GM19239 (cell line): ENCODE data around the gene GRAMD2B.
"Not testable (repeated sequence)": the region's sequence is repeated elsewhere in the genome, so short reads cannot be mapped to it uniquely, and the experiment has no call there.

ENCODE experiments used
- DNase-seq: peaks from one replicate; pipeline ENCODE4 v3.0.0; 2011; ENCODE audit warnings: low spot score; ENCODE audit not compliant: insufficient read length
- FAIRE-seq: peaks from 2 replicates; lab custom pipeline; 2011; peaks lifted over from hg19 to GRCh38; lab: Jason Lieb, UNC

Gene GRAMD2B, protein sequence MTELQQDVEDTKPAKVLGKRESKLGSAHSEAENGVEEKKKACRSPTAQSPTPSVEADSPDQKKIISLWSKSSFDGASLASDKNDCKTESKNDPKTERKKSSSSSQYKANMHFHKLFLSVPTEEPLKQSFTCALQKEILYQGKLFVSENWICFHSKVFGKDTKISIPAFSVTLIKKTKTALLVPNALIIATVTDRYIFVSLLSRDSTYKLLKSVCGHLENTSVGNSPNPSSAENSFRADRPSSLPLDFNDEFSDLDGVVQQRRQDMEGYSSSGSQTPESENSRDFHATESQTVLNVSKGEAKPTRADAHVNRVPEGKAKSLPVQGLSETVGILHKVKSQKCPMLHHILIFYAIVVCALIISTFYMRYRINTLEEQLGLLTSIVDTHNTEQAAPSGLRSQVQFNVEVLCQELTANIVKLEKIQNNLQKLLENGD

DNA sequence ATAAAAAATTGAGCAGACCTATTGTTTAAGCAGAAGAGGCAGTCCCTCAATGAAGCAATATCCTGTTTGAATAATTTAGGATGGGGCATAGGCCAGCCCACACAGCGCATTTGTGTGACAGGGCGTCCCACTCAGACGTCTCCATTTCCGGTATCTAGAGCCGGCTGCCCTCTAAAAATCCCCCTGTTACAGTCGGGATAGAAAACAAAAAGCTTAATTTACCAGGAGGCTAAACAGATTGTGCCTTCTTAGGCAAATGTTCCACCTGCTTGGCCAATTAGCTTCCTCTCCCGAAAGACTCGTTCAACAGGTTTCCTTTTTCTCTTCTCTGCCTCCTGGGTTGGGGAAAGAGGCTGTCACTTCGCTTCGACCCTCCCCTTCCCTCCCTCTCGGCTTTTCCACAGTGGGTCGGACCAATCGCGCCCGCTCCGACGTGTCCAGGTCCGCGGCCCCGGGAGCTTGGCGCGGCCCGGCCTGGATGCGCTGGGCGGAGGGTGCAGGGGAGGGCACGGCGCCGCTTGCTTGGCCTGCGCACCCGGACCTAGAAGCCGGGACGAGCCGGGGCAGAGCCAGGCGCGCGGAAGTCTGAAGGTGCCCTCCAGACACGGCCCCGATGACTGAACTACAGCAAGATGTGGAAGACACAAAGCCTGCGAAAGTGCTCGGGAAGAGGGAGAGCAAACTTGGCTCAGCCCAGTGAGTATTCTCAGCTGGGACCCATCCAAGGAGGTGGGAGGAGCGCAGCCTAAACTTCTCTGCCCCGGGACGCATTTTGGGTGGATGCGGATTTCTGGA lies at the start of gene GRAMD2B:
GRAMD2B (plus strand) TSS at position 416 of the 795 bp plus-strand sequence; CDS start at position 614, 198 bp downstream.
- FAIRE-seq (peak; percentile 95), DNase-seq (peak; percentile 31)

DNA sequence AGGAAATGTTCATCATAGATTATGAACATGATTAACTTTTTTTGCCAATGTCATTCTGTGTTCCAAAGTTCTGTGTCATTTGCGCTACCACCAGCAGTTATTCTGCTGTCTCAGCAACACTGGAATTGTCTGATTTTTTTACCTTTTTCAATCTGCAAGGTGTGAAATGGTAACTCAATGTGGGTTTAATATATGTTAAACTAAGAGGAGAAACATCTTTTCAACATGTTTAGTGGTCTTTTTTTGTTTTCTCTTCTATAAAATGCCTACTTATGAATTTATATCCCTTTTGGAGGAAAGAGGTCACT lies 49.1 kb upstream of the GRAMD2B start:
- FAIRE-seq (no peak), DNase-seq (no peak)

DNA sequence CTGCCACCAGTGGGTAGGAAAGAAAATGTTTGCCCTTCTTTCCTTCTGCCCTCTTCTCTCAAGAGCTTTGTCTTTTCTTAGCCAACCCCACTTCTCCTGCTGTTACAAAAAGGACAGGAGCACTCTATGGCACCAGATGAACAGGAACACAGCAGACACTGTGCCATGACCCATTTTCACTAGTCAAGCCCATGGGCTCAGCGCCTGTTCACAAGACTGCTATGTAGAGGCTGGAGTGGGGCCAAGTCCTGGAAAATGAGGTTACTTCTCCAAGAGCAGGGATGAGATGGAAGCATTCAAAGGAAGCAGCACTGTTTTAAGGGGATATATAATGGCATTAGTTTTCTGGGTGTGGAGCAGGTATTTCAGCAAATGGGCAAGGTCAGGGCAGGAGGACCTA lies 46.8 kb upstream of the GRAMD2B start:
- DNase-seq (no peak), FAIRE-seq (no peak)

DNA sequence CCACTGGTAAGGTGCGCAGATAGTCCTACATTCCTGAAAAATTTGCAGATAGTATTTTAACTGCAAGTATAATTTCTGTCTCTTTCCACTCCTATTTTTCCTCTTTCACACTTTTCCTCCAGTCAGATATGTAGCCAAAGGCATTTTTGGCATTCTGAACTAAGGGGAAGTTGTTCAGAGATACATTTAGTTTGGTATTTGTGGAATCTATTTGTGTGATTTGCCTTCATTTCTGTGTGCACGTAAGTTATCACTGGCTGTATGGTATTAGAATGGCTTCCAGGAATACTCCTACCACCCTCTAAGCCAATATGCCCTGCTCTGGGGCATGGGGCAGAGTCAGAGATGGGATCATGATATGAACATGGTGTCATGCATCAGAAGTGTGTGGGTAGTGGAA lies 45.8 kb upstream of the GRAMD2B start:
- DNase-seq (no peak), FAIRE-seq (no peak)

DNA sequence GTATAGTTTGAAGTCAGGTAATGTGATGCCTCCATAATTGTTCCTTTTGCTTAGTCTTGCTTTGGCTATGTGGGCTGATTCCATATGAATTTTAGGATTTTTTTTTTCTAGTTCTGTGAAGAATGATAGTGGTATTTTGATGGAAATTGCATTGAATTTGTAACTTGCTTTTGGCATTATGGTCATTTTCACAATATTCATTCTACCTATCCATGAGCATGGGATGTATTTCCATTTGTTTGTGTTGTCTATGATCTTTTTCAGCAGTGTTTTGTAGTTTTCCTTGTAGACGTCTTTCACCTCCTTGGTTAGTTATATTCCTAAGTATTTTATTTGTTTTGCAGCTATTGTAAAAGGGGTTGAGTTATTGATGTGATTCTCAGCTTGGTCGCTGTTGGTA lies 42.9 kb upstream of the GRAMD2B start:
- not testable (repeated sequence) for FAIRE-seq, DNase-seq

DNA sequence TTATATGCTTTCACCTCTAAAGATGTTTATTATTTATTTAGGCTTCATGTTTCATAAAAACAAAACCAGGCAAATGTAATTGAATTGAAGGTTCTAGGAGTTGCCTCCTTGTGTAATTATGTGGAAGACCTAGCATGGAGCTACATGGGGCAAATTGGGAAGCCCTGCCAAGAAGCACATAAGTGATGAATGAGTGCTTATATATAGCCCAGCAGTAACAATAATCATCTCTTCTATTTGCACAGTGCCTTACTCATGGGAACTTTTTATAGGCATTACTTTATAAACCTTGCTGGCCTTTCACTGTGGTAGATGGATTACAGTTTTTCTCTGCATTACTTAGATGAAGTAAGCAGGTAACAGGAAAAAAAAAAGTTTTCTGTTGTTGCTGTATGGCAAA lies 40.0 kb upstream of the GRAMD2B start:
- FAIRE-seq (no peak), DNase-seq (no peak)

DNA sequence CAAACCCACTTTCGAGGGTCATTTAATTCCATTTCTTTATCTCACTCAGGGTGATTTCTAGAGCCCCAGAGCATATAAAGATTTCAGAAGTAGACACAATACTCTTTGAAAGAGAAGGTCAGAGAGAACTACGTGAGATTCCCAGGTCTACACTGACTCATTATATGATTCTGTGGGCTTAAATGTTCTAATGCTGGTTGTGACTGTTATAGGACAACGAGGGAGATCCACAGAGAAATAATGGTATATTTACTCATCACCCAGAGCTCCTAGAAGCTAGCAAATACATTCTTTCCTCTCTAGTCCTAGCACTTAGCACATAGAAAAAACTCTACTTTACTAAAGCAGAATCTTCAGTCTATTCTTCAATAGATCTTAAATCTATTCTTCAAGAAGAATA lies 39.4 kb upstream of the GRAMD2B start:
- DNase-seq (no peak), FAIRE-seq (no peak)

DNA sequence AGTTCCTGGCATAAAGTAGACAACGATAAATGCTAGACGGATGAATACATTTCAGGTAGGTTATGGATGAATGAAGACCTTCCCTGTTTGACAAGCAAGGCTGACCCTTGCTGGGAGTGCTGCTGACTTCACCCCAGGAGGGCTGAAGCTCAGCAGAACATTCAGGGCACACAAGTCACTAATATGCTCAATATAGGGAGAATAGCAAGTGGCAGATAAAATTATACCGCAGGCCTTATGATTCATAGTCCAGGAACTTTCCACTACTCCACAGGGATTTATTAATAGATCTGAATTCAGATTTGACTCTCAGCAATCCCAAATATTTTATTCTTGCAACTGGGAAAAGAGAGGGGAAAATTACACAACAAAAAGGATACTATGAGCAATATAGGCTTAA lies 38.2 kb upstream of the GRAMD2B start:
- no peak for FAIRE-seq
- DNase-seq = no peak

DNA sequence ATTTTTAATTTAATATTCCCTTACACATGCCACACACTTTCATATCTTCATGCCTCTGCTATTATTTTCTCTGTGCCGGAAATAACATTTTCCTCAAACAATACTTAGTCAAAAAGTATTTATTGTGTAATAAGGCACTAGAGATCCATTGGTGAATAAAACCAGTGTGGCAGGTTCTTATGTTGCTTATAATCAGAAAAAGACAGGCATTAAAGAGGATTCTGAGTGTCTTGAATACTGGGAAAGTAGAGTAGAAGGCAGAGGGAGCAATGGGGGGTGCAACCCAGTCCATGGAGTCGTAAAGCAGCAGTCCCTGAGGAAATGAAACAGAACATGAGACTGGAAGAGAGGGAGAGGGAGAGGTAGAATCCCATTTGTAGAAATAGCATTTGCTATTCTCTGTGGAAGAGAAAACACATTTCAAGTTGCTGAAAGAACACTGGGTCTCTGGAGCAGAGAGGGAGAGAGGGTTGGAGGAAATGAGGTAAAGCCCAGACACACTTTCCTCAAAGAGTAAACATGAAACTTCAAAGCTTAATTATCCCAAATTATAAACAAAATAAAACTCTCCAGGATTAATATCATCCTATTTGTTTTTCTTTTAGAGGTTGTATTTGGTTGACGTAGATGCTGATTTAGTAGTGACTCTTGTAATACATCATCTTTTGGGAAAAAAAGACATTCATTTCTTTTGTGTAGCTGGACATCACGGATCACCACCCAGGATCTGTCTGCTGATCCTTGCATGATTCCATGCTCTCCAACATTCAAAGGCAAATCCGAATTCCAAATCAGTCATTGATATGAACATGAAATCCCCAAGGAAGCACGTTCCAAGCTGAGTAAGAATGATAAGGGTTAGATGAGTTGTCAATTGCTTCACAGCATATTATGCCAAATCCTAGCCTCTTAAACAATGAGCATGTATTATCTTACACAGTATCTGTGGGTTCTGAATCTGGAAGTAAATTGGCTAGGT lies 37.4 kb upstream of the GRAMD2B start:
- FAIRE-seq = no peak

DNA sequence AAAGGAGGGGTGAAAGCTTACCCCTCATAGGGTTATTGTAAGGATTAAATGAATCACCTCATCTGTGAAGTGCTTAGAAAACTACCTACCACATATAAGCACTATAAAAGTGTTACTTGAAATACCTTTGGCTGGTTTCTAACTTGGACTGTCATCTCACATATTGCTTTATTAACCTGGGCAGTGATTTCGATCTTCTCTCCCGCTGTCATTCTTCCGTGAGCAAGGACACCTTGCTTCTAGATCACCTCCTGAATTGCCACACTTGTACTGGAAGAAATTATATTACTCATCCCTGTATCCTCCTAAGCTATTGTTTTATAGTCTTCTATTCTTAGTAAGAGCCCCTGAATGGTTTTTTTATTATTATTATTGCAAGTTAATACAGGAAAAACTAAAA lies 34.0 kb upstream of the GRAMD2B start:
- DNase-seq (no peak), FAIRE-seq (no peak)

More for the DNA sequence above, 37.4 kb upstream of the GRAMD2B start:
- no peak for DNase-seq

DNA sequence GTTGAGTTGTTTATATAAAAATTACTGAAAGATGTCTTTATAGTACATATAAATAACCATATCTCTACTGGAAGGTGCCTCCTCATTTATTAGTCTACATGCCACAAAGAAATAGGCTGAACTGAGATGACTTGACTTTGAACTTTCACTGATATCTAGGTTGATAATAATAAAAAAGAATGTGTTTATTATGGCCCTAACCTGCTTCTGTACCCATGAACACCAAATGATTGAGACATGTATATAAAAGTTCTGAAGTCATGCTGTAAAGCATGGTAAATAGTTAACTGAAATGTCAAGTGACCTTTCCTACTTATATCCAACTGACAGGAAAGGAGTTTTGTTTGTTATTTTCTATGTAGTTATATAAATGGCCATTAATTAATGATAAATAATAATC lies 33.2 kb upstream of the GRAMD2B start:
- DNase-seq = no peak
- no peak for FAIRE-seq

DNA sequence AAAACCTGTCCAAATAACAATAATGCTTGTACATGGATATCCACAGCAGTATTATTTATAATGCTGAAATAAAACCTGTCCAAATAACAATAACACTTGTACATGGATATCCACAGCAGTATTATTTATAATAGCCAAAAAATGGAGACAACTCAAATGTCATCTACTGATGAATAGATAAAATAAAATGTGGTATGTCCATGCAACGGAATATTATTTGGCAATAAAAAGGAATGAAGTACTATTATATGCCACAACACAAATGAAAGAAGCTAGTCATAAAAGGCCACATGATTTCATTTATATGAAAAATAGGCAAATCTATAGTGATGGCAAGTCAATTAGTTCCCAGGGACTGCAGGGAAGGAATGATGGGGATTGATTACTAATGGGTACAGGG lies 31.8 kb upstream of the GRAMD2B start:
- no peak for FAIRE-seq
- no peak for DNase-seq

DNA sequence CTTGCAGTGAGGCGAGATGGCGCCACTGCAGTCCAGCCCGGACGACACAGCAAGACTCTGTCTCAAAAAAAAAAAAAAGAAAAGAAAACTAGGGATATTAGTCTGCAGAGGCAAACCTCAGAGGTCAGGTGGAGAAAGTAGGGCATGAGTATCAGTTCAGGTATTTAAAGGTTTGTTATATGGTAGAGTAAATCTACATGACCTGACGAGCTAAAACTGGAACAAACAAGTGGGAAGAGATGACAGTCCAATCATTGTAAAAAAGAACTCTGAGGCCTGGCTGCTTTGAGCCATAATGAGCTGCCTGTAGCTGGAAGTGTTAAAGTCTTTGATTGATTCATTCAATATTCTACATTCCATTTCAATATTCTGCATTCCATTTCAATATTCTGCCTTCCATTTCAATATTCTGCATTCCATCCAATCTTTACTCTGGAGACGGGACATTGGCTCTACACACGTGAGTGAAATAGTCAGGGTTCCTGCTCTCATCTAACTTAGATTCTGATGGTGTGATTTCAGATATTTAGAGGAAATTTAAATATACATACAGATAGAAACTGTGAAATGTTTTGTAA lies 28.9 kb upstream of the GRAMD2B start:
- FAIRE-seq (no peak), DNase-seq (no peak)

DNA sequence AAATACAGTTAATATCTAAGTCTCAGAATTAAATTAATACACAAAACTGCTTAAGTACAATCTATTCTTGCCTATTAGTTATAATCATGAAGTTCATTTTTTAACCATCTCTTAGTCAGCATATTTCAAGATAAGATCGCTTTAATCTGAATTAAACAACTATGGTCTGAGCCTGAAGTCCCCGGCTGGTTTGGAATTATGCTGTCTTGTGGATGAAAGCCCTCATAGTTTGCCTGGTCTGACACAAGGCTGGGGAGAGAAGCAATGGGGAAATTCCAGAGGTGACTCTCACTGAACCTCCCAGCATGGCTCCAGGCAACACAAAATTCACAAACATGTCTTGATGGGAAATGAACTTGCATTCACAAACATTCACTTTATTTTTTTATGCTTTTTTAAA lies 28.0 kb upstream of the GRAMD2B start:
- DNase-seq = no peak
- FAIRE-seq = no peak

DNA sequence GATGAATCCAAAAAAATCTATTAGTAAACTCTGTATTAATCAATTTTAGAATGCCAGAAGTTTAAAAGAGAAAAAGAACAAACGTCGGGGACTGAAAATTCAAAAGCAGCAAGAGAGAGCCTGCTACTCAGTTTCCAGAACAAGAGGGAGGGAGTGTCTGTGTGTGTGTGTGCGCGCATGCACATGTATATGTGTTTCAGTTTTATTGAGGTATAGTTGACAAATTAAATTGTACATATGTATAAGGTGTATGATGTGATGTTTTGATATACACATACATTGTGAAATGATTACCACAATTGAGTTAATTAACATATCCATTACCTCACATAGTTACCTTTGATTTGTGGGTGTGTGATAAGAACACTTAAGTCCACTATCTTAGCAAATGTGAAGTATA lies 27.6 kb upstream of the GRAMD2B start:
- peak; percentile 40 for FAIRE-seq
- no peak for DNase-seq

DNA sequence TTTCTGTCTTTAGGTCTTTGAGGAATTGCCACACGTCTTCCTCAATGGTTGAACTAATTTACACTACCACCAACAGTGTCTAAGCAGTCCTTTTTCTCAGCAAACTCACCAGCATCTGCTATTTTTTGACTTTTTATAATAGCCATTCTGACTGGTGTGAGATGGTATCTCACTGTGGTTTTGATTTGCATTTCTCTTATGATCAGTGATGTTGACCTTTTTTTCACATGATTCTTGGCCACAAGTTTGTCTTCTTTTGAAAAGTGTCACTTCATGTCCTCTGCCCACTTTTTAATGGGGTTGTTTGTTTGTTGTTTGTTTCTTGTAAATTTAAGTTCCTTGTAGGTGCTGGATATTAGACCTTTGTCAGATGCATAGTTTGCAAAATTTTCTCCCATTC lies 26.5 kb upstream of the GRAMD2B start:
- DNase-seq = not testable (repeated sequence)
- FAIRE-seq = peak; percentile 53

DNA sequence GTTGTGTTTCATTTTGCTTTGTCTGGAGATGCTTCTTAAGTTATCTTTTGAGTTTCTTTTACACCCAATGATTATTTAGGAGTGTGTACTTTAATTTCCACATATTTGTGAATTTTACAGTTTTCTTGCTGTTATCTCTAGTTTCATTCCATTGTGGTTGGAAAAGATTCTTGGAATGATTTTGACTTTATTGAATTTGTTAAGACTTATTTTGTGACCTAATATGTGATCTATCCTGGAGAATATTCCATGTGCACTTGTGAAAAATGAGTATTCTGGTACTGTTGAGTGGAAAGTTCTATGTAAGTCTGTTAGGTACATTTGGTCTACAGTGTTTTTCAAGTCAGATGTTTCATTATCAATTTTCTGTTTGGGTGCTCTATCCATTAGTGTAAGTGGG lies 24.4 kb upstream of the GRAMD2B start:
- no peak for FAIRE-seq

DNA sequence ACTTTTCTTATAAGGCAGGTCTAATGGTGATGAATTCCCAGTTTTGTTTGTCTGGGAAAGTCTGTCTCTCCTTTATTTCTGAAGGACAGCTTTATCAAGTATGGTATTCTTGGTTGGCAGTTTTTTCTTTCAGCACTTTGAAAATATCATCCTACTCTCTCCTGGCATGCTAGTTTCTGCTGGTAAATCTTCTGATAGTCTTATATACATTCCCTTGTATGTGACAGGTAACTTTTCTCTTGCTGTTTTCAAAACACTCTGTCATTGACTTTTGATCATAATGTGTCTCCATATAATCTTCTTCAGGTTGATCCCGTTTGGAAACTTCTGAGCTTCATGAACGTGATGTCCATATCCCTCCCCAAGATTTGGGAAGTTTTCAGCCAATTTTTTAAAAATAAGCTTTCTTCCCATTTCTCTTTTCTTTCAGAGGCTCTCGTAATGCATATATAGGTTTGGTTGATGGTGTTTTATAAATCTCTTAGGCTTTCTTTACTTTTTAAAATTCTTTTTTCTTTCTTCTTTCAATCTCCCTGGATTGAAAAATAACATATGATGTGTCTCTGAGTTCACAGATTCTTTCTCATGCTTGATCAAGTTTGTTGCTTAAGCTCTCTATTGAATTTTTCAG lies 22.5 kb upstream of the GRAMD2B start:
- DNase-seq (no peak), FAIRE-seq (no peak)

More for the DNA sequence above, 24.4 kb upstream of the GRAMD2B start:
- DNase-seq = no peak
